OCI-LY1 (cell line): ENCODE results near the gene CD40LG.

Experiments
- H2AFZ ChIP-seq: fragments of 200-600 bp; sonication (generic), shearing (Covaris generic); 2 replicates; pipeline ENCODE4 v1.6.0; 2014; ENCODE audit warnings: antibody characterized with exemption, mild to moderate bottlenecking, low read length
- H3F3A ChIP-seq: fragments of 200-600 bp; sonication (generic), shearing (Covaris generic); 2 replicates; pipeline ENCODE4 v1.6.0; 2014; ENCODE audit warnings: mild to moderate bottlenecking, antibody characterized with exemption, low read length, moderate library complexity; ENCODE audit not compliant: insufficient read depth
- H3K27ac ChIP-seq: fragments of 200-600 bp; sonication (generic); 2 replicates; pipeline ENCODE4 v1.5.1; 2014; ENCODE audit warnings: low read length, mixed run types, mild to moderate bottlenecking, low read depth; ENCODE audit not compliant: poor library complexity, severe bottlenecking
- H3K27me3 ChIP-seq: fragments of 200-600 bp; sonication (generic); 2 replicates; pipeline ENCODE4 v1.6.0; 2014; ENCODE audit warnings: antibody characterized with exemption, mild to moderate bottlenecking, low read length, moderate library complexity; ENCODE audit not compliant: insufficient read depth
- H3K36me3 ChIP-seq: fragments of 200-600 bp; sonication (generic); 2 replicates; pipeline ENCODE4 v1.6.1; 2014; ENCODE audit warnings: mild to moderate bottlenecking, antibody characterized with exemption, low read length, moderate library complexity, mixed read lengths; ENCODE audit not compliant: insufficient read depth
- H3K4me1 ChIP-seq: fragments of 200-600 bp; sonication (generic); 2 replicates; pipeline ENCODE4 v1.5.1; 2014; ENCODE audit warnings: mild to moderate bottlenecking, low read length, moderate library complexity; ENCODE audit not compliant: insufficient read depth, severe bottlenecking
- H3K4me2 ChIP-seq: fragments of 200-600 bp; sonication (generic), shearing (Covaris generic); 2 replicates; pipeline ENCODE4 v1.6.1; 2014; ENCODE audit warnings: low read length
- H3K4me3 ChIP-seq: fragments of 200-600 bp; sonication (generic); 2 replicates; pipeline ENCODE4 v1.5.1; 2014; ENCODE audit warnings: low read length, low read depth, mild to moderate bottlenecking, mixed read lengths; ENCODE audit not compliant: poor library complexity, severe bottlenecking
- H3K79me2 ChIP-seq: fragments of 200-600 bp; shearing (Covaris generic); 2 replicates; pipeline ENCODE4 v1.6.1; 2016; ENCODE audit warnings: mixed run types, low read length, mixed read lengths; ENCODE audit not compliant: insufficient read depth
- H3K9ac ChIP-seq: fragments of 200-600 bp; sonication (generic), shearing (Covaris generic); 2 replicates; pipeline ENCODE4 v1.6.1; 2014; ENCODE audit warnings: mild to moderate bottlenecking, low read length, mixed read lengths
- H3K9me2 ChIP-seq: fragments of 200-600 bp; sonication (generic), shearing (Covaris generic); 2 replicates; pipeline ENCODE4 v1.6.1; 2014; ENCODE audit warnings: low read depth, mild to moderate bottlenecking, low read length, mixed read lengths
- H3K9me3 ChIP-seq: fragments of 200-600 bp; shearing (Covaris generic); 2 replicates; pipeline ENCODE4 v1.6.1; 2014; ENCODE audit warnings: low read length, mixed read lengths
- H4K20me1 ChIP-seq: fragments of 200-600 bp; sonication (generic), shearing (Covaris generic); 2 replicates; pipeline ENCODE4 v1.6.0; 2016; ENCODE audit warnings: mild to moderate bottlenecking, low read length; ENCODE audit not compliant: insufficient read depth
- EZH2 ChIP-seq: fragments of 200-600 bp; sonication (generic), shearing (Covaris generic); IDR thresholded peaks from 2 replicates; pipeline ENCODE4 v1.8.0; 2017; ENCODE audit warnings: borderline replicate concordance, mixed run types, mild to moderate bottlenecking, antibody characterized with exemption, low read length, moderate library complexity, mixed read lengths
- TF ChIP-seq, protein P1 (sequence below): fragments of 200-600 bp; sonication (generic), shearing (Covaris generic); IDR thresholded peaks from 2 replicates; pipeline ENCODE4 v1.5.1; 2017; ENCODE audit warnings: mild to moderate bottlenecking, antibody characterized with exemption, low read length, moderate library complexity, mixed read lengths

Gene CD40LG

DNA sequence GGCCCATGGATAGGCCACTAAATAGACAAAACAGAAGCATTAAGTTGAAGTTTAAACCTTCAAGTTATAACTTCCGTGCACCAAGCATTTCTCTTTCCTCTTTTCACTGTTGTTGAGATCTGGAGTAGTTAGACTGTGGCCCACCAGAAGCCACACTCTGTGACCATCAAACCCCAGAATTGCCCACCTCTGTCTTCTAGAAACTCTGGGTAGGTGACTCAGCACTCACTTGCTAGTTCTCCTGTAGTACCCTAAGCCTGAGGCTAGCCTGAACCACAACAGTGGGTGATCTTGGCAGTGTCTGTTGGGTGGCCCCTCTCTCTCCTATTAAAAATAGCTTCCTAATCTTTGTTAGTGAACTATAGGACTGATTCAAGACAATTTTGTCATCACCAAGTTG, 24.6 kb upstream of the CD40LG start:
- Histone ChIP-seq H2AFZ (no peak overlapping the region), H4K20me1 (no peaks in the 10 kb centered on the region), H3K9ac (no peak overlapping the region), H3K4me2 (no peak overlapping the region), H3K36me3 (no peaks in the 10 kb centered on the region), H3K79me2 (no peaks in the 10 kb centered on the region), H3K9me3 (no peaks in the 10 kb centered on the region), H3K27ac (no peak overlapping the region), H3K4me3 (no peak overlapping the region), H3K9me2 (no peaks in the 10 kb centered on the region), H3K27me3 (no peaks in the 10 kb centered on the region), H3F3A (no peaks in the 10 kb centered on the region), H3K4me1 (no peaks in the 10 kb centered on the region)
- no peak for TF ChIP-seq EZH2
- TF ChIP-seq, protein P1, sequence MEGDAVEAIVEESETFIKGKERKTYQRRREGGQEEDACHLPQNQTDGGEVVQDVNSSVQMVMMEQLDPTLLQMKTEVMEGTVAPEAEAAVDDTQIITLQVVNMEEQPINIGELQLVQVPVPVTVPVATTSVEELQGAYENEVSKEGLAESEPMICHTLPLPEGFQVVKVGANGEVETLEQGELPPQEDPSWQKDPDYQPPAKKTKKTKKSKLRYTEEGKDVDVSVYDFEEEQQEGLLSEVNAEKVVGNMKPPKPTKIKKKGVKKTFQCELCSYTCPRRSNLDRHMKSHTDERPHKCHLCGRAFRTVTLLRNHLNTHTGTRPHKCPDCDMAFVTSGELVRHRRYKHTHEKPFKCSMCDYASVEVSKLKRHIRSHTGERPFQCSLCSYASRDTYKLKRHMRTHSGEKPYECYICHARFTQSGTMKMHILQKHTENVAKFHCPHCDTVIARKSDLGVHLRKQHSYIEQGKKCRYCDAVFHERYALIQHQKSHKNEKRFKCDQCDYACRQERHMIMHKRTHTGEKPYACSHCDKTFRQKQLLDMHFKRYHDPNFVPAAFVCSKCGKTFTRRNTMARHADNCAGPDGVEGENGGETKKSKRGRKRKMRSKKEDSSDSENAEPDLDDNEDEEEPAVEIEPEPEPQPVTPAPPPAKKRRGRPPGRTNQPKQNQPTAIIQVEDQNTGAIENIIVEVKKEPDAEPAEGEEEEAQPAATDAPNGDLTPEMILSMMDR: no peak

DNA sequence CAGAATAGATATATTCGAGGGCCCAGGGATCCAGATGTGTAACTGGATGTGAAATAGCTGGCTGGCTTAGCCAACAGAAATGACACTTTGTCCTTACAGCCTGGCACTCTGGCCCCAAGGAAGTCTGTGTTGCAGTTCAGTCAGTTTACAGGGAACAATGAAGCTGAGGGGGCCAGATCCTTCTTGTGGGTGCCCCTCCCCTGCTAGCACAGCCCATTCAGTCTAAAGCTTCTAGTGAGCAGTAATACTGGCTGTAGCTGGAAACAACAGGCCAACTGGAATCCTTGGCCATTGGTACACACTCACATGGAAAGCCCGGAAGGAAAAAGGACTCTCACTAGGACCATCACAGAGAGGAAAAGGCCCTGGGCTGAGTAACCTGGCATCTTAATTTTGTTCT, 22.7 kb upstream of the CD40LG start:
- no peaks in the 10 kb centered on the region for H3K9me3 ChIP-seq
- no peak overlapping the region for H3K4me3 ChIP-seq
- H3F3A ChIP-seq: no peaks in the 10 kb centered on the region
- no peaks in the 10 kb centered on the region for H4K20me1 ChIP-seq
- H3K4me1 ChIP-seq: no peaks in the 10 kb centered on the region
- no peaks in the 10 kb centered on the region for H3K27me3 ChIP-seq
- TF ChIP-seq, protein P1: no peak
- no peak for TF ChIP-seq EZH2
- no peak overlapping the region for H3K4me2 ChIP-seq
- H3K9ac ChIP-seq: no peak overlapping the region
- no peaks in the 10 kb centered on the region for H3K79me2 ChIP-seq
- no peaks in the 10 kb centered on the region for H3K9me2 ChIP-seq
- no peak overlapping the region for H3K27ac ChIP-seq
- H2AFZ ChIP-seq: no peak overlapping the region
- no peaks in the 10 kb centered on the region for H3K36me3 ChIP-seq

DNA sequence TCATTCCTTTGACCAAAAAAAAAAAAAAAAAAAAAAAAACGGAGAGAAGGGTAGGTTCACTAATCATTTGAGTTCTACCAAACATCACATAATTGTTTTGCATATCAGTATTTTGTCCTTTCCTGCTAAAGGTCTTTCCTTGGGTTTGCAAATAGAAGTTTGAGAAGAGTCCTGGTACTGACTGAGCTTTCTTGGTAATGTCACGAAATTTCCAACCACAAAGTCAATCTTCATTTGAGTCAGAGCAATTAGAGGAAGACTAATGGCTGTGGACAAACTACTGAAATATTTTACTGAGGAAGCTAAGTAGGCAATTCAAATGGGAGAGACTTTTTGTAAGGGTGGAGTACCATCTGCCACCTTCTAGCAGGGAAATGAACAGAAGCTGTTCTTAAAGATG, 21.7 kb upstream of the CD40LG start:
- H3K4me2 ChIP-seq: no peak overlapping the region
- H3K4me1 ChIP-seq: no peaks in the 10 kb centered on the region
- no peaks in the 10 kb centered on the region for H3K79me2 ChIP-seq
- H4K20me1 ChIP-seq: no peaks in the 10 kb centered on the region
- H3K9me3 ChIP-seq: no peaks in the 10 kb centered on the region
- H2AFZ ChIP-seq: no peak overlapping the region
- H3K36me3 ChIP-seq: no peaks in the 10 kb centered on the region
- no peak overlapping the region for H3K9ac ChIP-seq
- no peak overlapping the region for H3K4me3 ChIP-seq
- H3K27me3 ChIP-seq: no peaks in the 10 kb centered on the region
- H3F3A ChIP-seq: no peaks in the 10 kb centered on the region
- H3K9me2 ChIP-seq: no peaks in the 10 kb centered on the region
- TF ChIP-seq, protein P1: no peak
- TF ChIP-seq EZH2: no peak
- H3K27ac ChIP-seq: no peak overlapping the region
